Spleen (tissue), 11 donors: ENCODE data around the gene UNC79. TPM values are rescaled to one million over a fixed set of nuclear protein-coding genes. Genes with fewer than 3 reads are reported as not detected.

Source experiments
- DNase-seq: peaks from one replicate; pipeline ENCODE4 v3.0.0-alpha.2; 2020
- H3K27ac ChIP-seq, 8 donors: fragments of 200-600 bp; sonication (generic) in 7 of 8; 1 replicate in 4 of 8; 2 replicates in 4 of 8; pipeline versions ENCODE4 v1.5.0 to v1.8.0; 2016 to 2021; ENCODE audit warnings: inconsistent platforms in 4 of 8, mild to moderate bottlenecking in 4 of 8, moderate library complexity in 1 of 8
- H3K27me3 ChIP-seq, 7 donors: fragments of 200-600 bp; sonication (generic) in 6 of 7; replicated peaks in 1 of 7; 1 replicate in 4 of 7; 2 replicates in 3 of 7; pipeline versions ENCODE4 v1.5.0 to v1.8.0; 2016 to 2021; ENCODE audit warnings: inconsistent platforms in 3 of 7, mild to moderate bottlenecking in 1 of 7
- H3K36me3 ChIP-seq, 6 donors: fragments of 200-600 bp; sonication (generic) in 5 of 6; 1 replicate in 4 of 6; 2 replicates in 2 of 6; pipeline versions ENCODE4 v1.5.0 to v1.8.0; 2016 to 2021; ENCODE audit warnings: inconsistent platforms in 2 of 6
- H3K4me1 ChIP-seq, 6 donors: fragments of 200-600 bp; sonication (generic) in 5 of 6; 1 replicate in 3 of 6; 2 replicates in 3 of 6; pipeline versions ENCODE4 v1.5.0 to v1.8.0; 2016 to 2021; ENCODE audit warnings: inconsistent platforms in 3 of 6
- H3K4me3 ChIP-seq, 8 donors: fragments of 200-600 bp; sonication (generic) in 7 of 8; 1 replicate in 4 of 8; 2 replicates in 4 of 8; pipeline versions ENCODE4 v1.5.0 to v1.8.0; 2016 to 2021; ENCODE audit warnings: inconsistent platforms in 4 of 8, mild to moderate bottlenecking in 4 of 8, moderate library complexity in 2 of 8
- H3K9me3 ChIP-seq, 8 donors: fragments of 200-600 bp; sonication (generic) in 7 of 8; 1 replicate in 4 of 8; 2 replicates in 4 of 8; pipeline versions ENCODE4 v1.5.0 to v1.8.0; 2016 to 2021; ENCODE audit warnings: inconsistent platforms in 4 of 8
- CTCF ChIP-seq, 11 experiments: fragments of 200-600 bp in 7 of 11; fragments of 450-650 bp in 4 of 11; sonication (generic) in 4 of 11; IDR thresholded peaks in 8 of 11; conservative IDR thresholded peaks in 3 of 11; 1 replicate in 7 of 11; 2 replicates in 4 of 11; pipeline versions ENCODE4 v1.4.0 to v1.8.0; 2016 to 2021; ENCODE audit warnings: antibody characterized with exemption in 11 of 11, inconsistent platforms in 4 of 11, mild to moderate bottlenecking in 1 of 11
- POLR2A ChIP-seq, 3 donors: fragments of 450-650 bp; IDR thresholded peaks; one replicate each; pipeline ENCODE4 v1.5.1; 2017; ENCODE audit warnings: antibody characterized with exemption in 3 of 3, mild to moderate bottlenecking in 1 of 3
- POLR2AphosphoS5 ChIP-seq, 3 donors: sonication (generic); formaldehyde crosslinking; IDR thresholded peaks; one replicate each; pipeline ENCODE4 v1.5.1; 2017; ENCODE audit warnings: antibody characterized with exemption in 3 of 3
- WGBS, 5 donors: extraction: QIAGEN DNeasy Blood & Tissue Kit in 3 of 5; methylation state at CpG; one replicate each; pipeline versions ENCODE4 v1.1.5 to v1.1.7; 2013 to 2018; 5-methylcytosine and 5-hydroxymethylcytosine counted together
- intact Hi-C: fragments of 100-400 bp; cut with DNase I; formaldehyde crosslinking; loops from one replicate; pipeline ENCODE4 v1.15.0; 2023; ENCODE audit warnings: low total_unique reads
- polyA plus RNA-seq, 3 donors: library from polyadenylated mRNA; stranded (reverse); fragments of 200-250 nt; gene quantifications; one replicate each; pipeline ENCODE4 v1.2.1, GENCODE V29; 2013
- total RNA-seq, 7 donors: library from RNA; depleted of rRNA in 3 of 7; stranded (reverse); fragments of >200 nt in 3 of 7; fragmentation: NEBNext Ultra II Directional in 4 of 7; extraction: Animal tissue kit (Norgen Biotek cat#: 25700) in 4 of 7; gene quantifications; one replicate each; pipeline versions ENCODE4 v1.1.0 to v1.2.1, GENCODE V29; 2016 to 2021
- donor health status: healthy with polysubstance abuse.
- donor health status: DM: no; HTN: no; CAD: no; lungs with moderate emphysema.
- donor health status: DM: no; HTN: no; CAD: no.
- donor health status: Bipolar disorder and iron deficiency.
- donor health status: healthy.
- donor health status: DM: no; HTN: no; CAD: no.
- donor health status: DM: yes; HTN: yes; CAD: no.

The UNC79 gene
- total and polyA plus RNA-seq, 10 donors, result 0.03 to 0.24 (median 0.08) TPM; not detected in 2

GRCh38 chr14:93682459-93682858 lies 251.7 kb downstream of the UNC79 start:
- WGBS, 5 donors, result 74 to 82% (median 77%) methylated on average over 2 of the region's 2 CpGs
- Histone ChIP-seq H3K27ac (no peak overlapping the region), H3K27me3 (peaks cover 0 to 9% (median 0%) of the 10 kb centered on the region in 7 donors), H3K9me3 (no peaks in the 10 kb centered on the region), H3K4me3 (no peak overlapping the region), H3K36me3 (no peaks in the 10 kb centered on the region), H3K4me1 (no peaks in the 10 kb centered on the region)
- no peak for TF ChIP-seq POLR2AphosphoS5 (IDR thresholded peaks at IDR 0.05)
- no peak for TF ChIP-seq POLR2A (IDR thresholded peaks at IDR 0.05)
- no peak for TF ChIP-seq CTCF (IDR thresholded peaks at IDR 0.05 in 8 of 11, conservative IDR thresholded peaks at IDR 0.05 in 3 of 11)
- no peak for DNase-seq
- intact Hi-C loops, result no loop called here

GRCh38 chr14:93683226-93683625 lies 252.5 kb downstream of the UNC79 start:
- H3K36me3 ChIP-seq, result no peaks in the 10 kb centered on the region
- no peak overlapping the region for H3K27ac ChIP-seq
- no peaks in the 10 kb centered on the region for H3K4me1 ChIP-seq
- TF ChIP-seq CTCF (IDR thresholded peaks at IDR 0.05 in 8 of 11, conservative IDR thresholded peaks at IDR 0.05 in 3 of 11) (no peak), POLR2A (IDR thresholded peaks at IDR 0.05) (no peak), POLR2AphosphoS5 (IDR thresholded peaks at IDR 0.05) (no peak)
- no peaks in the 10 kb centered on the region for H3K9me3 ChIP-seq
- intact Hi-C loops, result no loop called here
- WGBS, 5 donors, result 62 to 85% (median 71%) methylated on average over 5 of the region's 5 CpGs
- DNase-seq, result no peak
- H3K4me3 ChIP-seq, result no peak overlapping the region
- H3K27me3 ChIP-seq, result peaks cover 0 to 16% (median 0%) of the 10 kb centered on the region in 7 donors

DNA sequence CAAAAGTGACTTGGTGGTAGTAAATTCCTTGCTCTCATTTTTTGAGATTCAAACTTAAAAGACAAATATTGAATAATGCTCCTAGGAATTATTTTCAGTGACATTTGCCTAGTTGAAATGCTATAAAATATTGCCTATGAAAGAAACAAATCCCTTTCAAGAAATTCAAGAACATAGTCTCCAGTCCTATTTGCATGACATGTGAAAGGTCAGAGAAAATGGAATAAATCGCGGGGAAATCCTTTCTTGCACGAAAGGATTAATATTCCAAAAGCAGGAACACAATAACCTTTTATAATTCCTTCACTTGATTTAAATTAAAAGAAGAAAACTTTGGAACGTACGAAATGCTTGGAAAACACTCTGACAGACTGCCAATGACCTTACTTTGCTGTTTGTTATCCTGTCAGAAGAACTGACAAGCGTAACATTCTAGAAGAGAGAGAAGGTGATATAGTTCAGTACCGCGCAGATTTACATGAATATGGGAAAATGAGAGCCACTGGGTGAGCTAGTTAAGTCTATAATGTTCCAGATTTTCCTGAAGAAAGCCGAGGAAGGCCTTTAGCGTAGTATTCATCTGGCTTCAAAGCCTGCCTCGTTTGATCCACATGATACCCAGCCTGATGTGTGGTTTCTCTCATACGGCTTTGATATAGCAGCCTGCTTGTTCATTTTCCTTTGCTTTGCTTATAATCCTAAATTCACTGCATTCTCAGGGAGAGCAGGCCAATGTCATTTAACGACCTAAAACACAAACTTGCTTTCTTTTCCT lies 254.6 kb downstream of the UNC79 start:
- intact Hi-C loops, result no loop called here
- Histone ChIP-seq H3K4me3 (no peak overlapping the region), H3K9me3 (no peaks in the 10 kb centered on the region), H3K36me3 (no peaks in the 10 kb centered on the region), H3K27ac (no peak overlapping the region), H3K27me3 (peaks cover 0 to 36% (median 0%) of the 10 kb centered on the region in 7 donors), H3K4me1 (no peaks in the 10 kb centered on the region)
- 81 to 86% (median 83%) methylated on average over 13 of the region's 13 CpGs for WGBS, 5 donors
- TF ChIP-seq CTCF (IDR thresholded peaks at IDR 0.05 in 8 of 11, conservative IDR thresholded peaks at IDR 0.05 in 3 of 11) (no peak), POLR2AphosphoS5 (IDR thresholded peaks at IDR 0.05) (no peak), POLR2A (IDR thresholded peaks at IDR 0.05) (no peak)
- no peak for DNase-seq

DNA sequence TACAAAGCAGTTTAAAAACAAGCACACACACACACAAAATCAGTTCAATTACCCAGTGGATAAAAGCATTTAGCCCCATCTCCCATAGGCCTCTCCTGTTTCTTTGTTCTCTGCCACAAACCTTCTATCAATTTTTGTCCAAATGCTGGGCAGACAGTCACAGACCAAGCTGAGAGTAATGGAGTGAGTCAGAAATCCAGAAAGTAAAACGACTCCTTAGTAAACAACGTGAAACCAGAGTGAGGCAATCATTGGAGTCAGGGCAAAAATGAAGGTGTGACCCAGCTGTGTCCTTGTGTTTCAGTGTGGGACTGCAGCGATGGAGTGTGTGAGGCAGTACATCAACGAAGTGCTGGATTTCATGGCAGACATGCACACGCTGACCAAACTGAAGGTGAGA lies 255.5 kb downstream of the UNC79 start:
- no peak for TF ChIP-seq POLR2A (IDR thresholded peaks at IDR 0.05)
- no peak for TF ChIP-seq POLR2AphosphoS5 (IDR thresholded peaks at IDR 0.05)
- no peak for TF ChIP-seq CTCF (IDR thresholded peaks at IDR 0.05 in 8 of 11, conservative IDR thresholded peaks at IDR 0.05 in 3 of 11)
- Histone ChIP-seq H3K36me3 (no peaks in the 10 kb centered on the region), H3K27ac (no peak overlapping the region), H3K9me3 (no peaks in the 10 kb centered on the region), H3K4me1 (no peaks in the 10 kb centered on the region), H3K27me3 (peaks cover 0 to 43% (median 0%) of the 10 kb centered on the region in 7 donors), H3K4me3 (no peak overlapping the region)
- 71 to 84% (median 74%) methylated on average over 5 of the region's 5 CpGs for WGBS, 5 donors
- no peak for DNase-seq
- intact Hi-C loops, result no loop called here
